WTC11 (cell line): Measurements from ENCODE around the gene HCST. TPM values are rescaled to one million over a fixed set of nuclear protein-coding genes. Genes with fewer than 3 reads are reported as not detected.

ENCODE experiments used
- ATAC-seq: fragments of 200-7000 bp; cut with Tn5 transposase; 2 replicates; pipeline ENCODE4 v1.10.0; 2021; ENCODE audit warnings: mild to moderate bottlenecking, moderate library complexity
- CTCF ChIA-PET: fragments of 300-600 bp; sonication (Branson Sonifier 250); formaldehyde crosslinking; loops from one replicate; lab custom pipeline; 2021; ENCODE audit warnings: antibody characterized with exemption; lab: Charles Lee
- POLR2A ChIA-PET: fragments of 350-600 bp; sonication (Branson Sonifier 250); formaldehyde crosslinking; loops from one replicate; lab custom pipeline; 2021; ENCODE audit warnings: antibody characterized with exemption; lab: Charles Lee
- DNase-seq: peaks from one replicate; pipeline ENCODE4 v3.0.0; 2021; ENCODE audit warnings: low spot score
- H3K27ac Mint-ChIP-seq: 2 replicates; pipeline ENCODE4 v1.8.0; 2021; ENCODE audit warnings: mixed read lengths
- H3K27me3 Mint-ChIP-seq: 2 replicates; pipeline ENCODE4 v1.8.0; 2021; ENCODE audit warnings: low read depth, mild to moderate bottlenecking, moderate library complexity, mixed read lengths
- H3K36me3 Mint-ChIP-seq: 2 replicates; pipeline ENCODE4 v1.8.0; 2021; ENCODE audit warnings: mixed read lengths
- H3K4me1 Mint-ChIP-seq: 2 replicates; pipeline ENCODE4 v1.8.0; 2022; ENCODE audit warnings: mixed read lengths
- H3K4me3 Mint-ChIP-seq: 2 replicates; pipeline ENCODE4 v1.8.0; 2021; ENCODE audit warnings: mild to moderate bottlenecking, moderate library complexity, mixed read lengths
- H3K9me3 Mint-ChIP-seq: 2 replicates; pipeline ENCODE4 v1.8.0; 2021; ENCODE audit warnings: mixed read lengths
- ATF6 ChIP-seq: sonication (generic); formaldehyde crosslinking; IDR thresholded peaks from 2 replicates; pipeline ENCODE4 v1.8.1; 2023; ENCODE audit warnings: mild to moderate bottlenecking, missing genetic modification reagents
- FOXK1 ChIP-seq: sonication (generic); formaldehyde crosslinking; IDR thresholded peaks from 2 replicates; pipeline ENCODE4 v1.8.0; 2022; ENCODE audit warnings: mild to moderate bottlenecking, moderate library complexity, missing genetic modification reagents
- FOXP4 ChIP-seq: sonication (generic); formaldehyde crosslinking; IDR thresholded peaks from 2 replicates; pipeline ENCODE4 v1.8.0; 2022; ENCODE audit warnings: mild to moderate bottlenecking, missing genetic modification reagents
- GABPB1 ChIP-seq: sonication (generic); formaldehyde crosslinking; IDR thresholded peaks from 2 replicates; pipeline ENCODE4 v1.8.1; 2023; ENCODE audit warnings: mild to moderate bottlenecking, missing genetic modification reagents
- GTF2I ChIP-seq: fragments of 250-450 bp; sonication (Bioruptor Pico); conservative IDR thresholded peaks from 2 replicates; pipeline ENCODE4 v1.4.0; 2021; ENCODE audit warnings: mild to moderate bottlenecking
- IRF2 ChIP-seq: sonication (generic); formaldehyde crosslinking; IDR thresholded peaks from 2 replicates; pipeline ENCODE4 v1.8.0; 2022; ENCODE audit warnings: low read depth, missing genetic modification reagents, borderline replicate concordance
- NR2C2 ChIP-seq: sonication (generic); formaldehyde crosslinking; IDR thresholded peaks from 2 replicates; pipeline ENCODE4 v1.8.0; 2022; ENCODE audit warnings: mild to moderate bottlenecking, missing genetic modification reagents
- RORB ChIP-seq: fragments of 250-450 bp; sonication (Bioruptor Pico); IDR thresholded peaks from 2 replicates; pipeline ENCODE4 v1.9.0; 2021; ENCODE audit warnings: mild to moderate bottlenecking
- SMAD4 ChIP-seq: sonication (generic); formaldehyde crosslinking; IDR thresholded peaks from 2 replicates; pipeline ENCODE4 v1.8.0; 2022; ENCODE audit warnings: mild to moderate bottlenecking, missing genetic modification reagents
- TEAD4 ChIP-seq: sonication (generic); formaldehyde crosslinking; IDR thresholded peaks from 2 replicates; pipeline ENCODE4 v1.8.0; 2022; ENCODE audit warnings: mild to moderate bottlenecking, missing genetic modification reagents
- ZBTB43 ChIP-seq: sonication (generic); formaldehyde crosslinking; IDR thresholded peaks from 2 replicates; pipeline ENCODE4 v1.8.1; 2023; ENCODE audit warnings: mild to moderate bottlenecking, missing genetic modification reagents
- ZNF425 ChIP-seq: fragments of 250-450 bp; sonication (Bioruptor Pico); conservative IDR thresholded peaks from 2 replicates; pipeline ENCODE4 v1.9.0; 2021; ENCODE audit warnings: mild to moderate bottlenecking
- total RNA-seq: library from RNA; stranded (reverse); gene quantifications from 3 replicates; pipeline ENCODE4 v1.2.3, GENCODE V29; 2021
- TF ChIP-seq, protein P1 (sequence below): fragments of 250-450 bp; sonication (Bioruptor Pico); IDR thresholded peaks from 2 replicates; pipeline ENCODE4 v2.1.2; 2022; ENCODE audit warnings: mild to moderate bottlenecking, moderate library complexity
- TF ChIP-seq, protein P2 (sequence below): sonication (generic); formaldehyde crosslinking; IDR thresholded peaks from 2 replicates; pipeline ENCODE4 v1.8.0; 2023; ENCODE audit warnings: mild to moderate bottlenecking, missing genetic modification reagents
- TF ChIP-seq, protein P3 (sequence below): sonication (generic); formaldehyde crosslinking; IDR thresholded peaks from 2 replicates; pipeline ENCODE4 v1.8.0; 2022; ENCODE audit warnings: missing genetic modification reagents

HCST gene
- total RNA-seq, 1 experiment from 2014 or later = 1.9 TPM

GRCh38 chr19:35885225-35885738, 17.0 kb upstream of the HCST start (continued):
- TF ChIP-seq, protein P1, sequence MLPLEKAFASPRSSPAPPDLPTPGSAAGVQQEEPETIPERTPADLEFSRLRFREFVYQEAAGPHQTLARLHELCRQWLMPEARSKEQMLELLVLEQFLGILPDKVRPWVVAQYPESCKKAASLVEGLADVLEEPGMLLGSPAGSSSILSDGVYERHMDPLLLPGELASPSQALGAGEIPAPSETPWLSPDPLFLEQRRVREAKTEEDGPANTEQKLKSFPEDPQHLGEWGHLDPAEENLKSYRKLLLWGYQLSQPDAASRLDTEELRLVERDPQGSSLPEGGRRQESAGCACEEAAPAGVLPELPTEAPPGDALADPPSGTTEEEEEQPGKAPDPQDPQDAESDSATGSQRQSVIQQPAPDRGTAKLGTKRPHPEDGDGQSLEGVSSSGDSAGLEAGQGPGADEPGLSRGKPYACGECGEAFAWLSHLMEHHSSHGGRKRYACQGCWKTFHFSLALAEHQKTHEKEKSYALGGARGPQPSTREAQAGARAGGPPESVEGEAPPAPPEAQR (CRISPR knock-in tag) = no peak
- TF ChIP-seq NR2C2 (CRISPR knock-in tag) (no peak), GABPB1 (CRISPR knock-in tag) (no peak), ZBTB43 (CRISPR knock-in tag) (no peak), SMAD4 (CRISPR knock-in tag) (no peak), ATF6 (no peak), TEAD4 (CRISPR knock-in tag) (no peak)
- TF ChIP-seq, protein P2, sequence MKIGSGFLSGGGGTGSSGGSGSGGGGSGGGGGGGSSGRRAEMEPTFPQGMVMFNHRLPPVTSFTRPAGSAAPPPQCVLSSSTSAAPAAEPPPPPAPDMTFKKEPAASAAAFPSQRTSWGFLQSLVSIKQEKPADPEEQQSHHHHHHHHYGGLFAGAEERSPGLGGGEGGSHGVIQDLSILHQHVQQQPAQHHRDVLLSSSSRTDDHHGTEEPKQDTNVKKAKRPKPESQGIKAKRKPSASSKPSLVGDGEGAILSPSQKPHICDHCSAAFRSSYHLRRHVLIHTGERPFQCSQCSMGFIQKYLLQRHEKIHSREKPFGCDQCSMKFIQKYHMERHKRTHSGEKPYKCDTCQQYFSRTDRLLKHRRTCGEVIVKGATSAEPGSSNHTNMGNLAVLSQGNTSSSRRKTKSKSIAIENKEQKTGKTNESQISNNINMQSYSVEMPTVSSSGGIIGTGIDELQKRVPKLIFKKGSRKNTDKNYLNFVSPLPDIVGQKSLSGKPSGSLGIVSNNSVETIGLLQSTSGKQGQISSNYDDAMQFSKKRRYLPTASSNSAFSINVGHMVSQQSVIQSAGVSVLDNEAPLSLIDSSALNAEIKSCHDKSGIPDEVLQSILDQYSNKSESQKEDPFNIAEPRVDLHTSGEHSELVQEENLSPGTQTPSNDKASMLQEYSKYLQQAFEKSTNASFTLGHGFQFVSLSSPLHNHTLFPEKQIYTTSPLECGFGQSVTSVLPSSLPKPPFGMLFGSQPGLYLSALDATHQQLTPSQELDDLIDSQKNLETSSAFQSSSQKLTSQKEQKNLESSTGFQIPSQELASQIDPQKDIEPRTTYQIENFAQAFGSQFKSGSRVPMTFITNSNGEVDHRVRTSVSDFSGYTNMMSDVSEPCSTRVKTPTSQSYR (CRISPR knock-in tag) = no peak

DNA sequence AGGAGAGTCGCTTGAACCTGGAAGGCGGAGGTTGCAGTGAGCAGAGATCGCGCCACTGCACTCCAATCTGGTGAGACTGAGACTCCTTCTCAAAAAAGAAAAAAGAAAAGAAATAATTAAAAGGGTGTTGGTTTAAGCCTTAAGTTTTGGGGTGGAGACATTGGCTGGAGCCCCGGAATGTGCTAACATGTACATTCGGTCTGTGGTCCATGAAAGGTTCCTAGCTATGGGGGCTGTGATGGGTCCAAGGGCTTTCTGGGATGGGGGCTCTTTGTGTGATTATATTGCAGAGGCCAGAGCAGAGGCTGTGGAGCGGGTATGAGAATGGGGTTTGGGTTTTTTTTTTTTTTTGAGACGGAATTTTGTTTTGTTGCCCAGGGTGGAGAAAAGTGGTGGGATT, 16.4 kb upstream of the HCST start:
- Mint-ChIP-seq H3K4me3 (no peak overlapping the region), H3K9me3 (no peaks in the 10 kb centered on the region), H3K27ac (no peak overlapping the region), H3K4me1 (no peaks in the 10 kb centered on the region), H3K36me3 (peaks cover 34% of the 10 kb centered on the region), H3K27me3 (no peaks in the 10 kb centered on the region; the same call in 1 of the 2 replicates)
- ChIA-PET POLR2A (no interaction called here), CTCF (no interaction called here)
- no peak for DNase-seq
- TF ChIP-seq GTF2I (CRISPR knock-in tag) = no peak
- TF ChIP-seq RORB (CRISPR knock-in tag) = no peak
- no peak for TF ChIP-seq FOXP4
- no peak for TF ChIP-seq GABPB1 (CRISPR knock-in tag)
- ATAC-seq = no peak

DNA sequence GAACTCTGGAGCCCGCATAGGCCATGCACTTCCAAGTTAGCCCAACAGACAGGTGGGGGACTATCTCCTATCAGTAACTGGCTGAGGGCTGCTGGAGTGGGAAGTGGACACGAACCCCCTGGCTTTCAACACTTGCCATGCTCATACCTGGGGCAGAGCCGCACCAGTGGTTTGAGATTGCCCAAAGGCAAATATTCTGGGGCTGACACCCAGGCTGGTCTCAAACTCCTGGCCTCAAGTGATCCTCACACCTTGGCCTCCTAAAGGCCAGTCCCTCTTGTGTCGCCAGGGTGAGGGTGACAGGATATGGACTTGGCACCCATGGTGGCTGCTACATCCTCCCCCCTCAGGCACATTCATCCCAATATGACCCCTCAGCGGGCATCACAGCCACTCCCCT, 15.1 kb upstream of the HCST start:
- ATAC-seq (no peak), DNase-seq (no peak)
- Mint-ChIP-seq H3K27ac (no peak overlapping the region), H3K4me3 (no peak overlapping the region), H3K4me1 (no peaks in the 10 kb centered on the region), H3K27me3 (no peaks in the 10 kb centered on the region; the same call in 1 of the 2 replicates), H3K9me3 (no peaks in the 10 kb centered on the region), H3K36me3 (peaks cover 38% of the 10 kb centered on the region)
- POLR2A ChIA-PET = no interaction called here
- CTCF ChIA-PET = no interaction called here
- no peak for TF ChIP-seq FOXP4
- no peak for TF ChIP-seq TEAD4 (CRISPR knock-in tag)
- TF ChIP-seq FOXK1 (CRISPR knock-in tag) = no peak
- TF ChIP-seq, protein P3, sequence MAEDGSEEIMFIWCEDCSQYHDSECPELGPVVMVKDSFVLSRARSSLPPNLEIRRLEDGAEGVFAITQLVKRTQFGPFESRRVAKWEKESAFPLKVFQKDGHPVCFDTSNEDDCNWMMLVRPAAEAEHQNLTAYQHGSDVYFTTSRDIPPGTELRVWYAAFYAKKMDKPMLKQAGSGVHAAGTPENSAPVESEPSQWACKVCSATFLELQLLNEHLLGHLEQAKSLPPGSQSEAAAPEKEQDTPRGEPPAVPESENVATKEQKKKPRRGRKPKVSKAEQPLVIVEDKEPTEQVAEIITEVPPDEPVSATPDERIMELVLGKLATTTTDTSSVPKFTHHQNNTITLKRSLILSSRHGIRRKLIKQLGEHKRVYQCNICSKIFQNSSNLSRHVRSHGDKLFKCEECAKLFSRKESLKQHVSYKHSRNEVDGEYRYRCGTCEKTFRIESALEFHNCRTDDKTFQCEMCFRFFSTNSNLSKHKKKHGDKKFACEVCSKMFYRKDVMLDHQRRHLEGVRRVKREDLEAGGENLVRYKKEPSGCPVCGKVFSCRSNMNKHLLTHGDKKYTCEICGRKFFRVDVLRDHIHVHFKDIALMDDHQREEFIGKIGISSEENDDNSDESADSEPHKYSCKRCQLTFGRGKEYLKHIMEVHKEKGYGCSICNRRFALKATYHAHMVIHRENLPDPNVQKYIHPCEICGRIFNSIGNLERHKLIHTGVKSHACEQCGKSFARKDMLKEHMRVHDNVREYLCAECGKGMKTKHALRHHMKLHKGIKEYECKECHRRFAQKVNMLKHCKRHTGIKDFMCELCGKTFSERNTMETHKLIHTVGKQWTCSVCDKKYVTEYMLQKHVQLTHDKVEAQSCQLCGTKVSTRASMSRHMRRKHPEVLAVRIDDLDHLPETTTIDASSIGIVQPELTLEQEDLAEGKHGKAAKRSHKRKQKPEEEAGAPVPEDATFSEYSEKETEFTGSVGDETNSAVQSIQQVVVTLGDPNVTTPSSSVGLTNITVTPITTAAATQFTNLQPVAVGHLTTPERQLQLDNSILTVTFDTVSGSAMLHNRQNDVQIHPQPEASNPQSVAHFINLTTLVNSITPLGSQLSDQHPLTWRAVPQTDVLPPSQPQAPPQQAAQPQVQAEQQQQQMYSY (CRISPR knock-in tag) = no peak
- TF ChIP-seq ZNF425 = no peak
- no peak for TF ChIP-seq IRF2
